GM15510 (cell line): ENCODE measurements around the gene ARHGAP26.

Experiments used
- POLR2A ChIP-seq: IDR thresholded peaks from 3 replicates; pipeline ENCODE4 v1.6.1; 2011; ENCODE audit warnings: borderline replicate concordance; ENCODE audit not compliant: insufficient read length; ENCODE audit errors: extremely low read depth

ARHGAP26 gene

GRCh38 chr5:143199161-143199560 is 429.0 kb downstream of the ARHGAP26 start:
- no peak for TF ChIP-seq POLR2A

GRCh38 chr5:143199843-143200242 is 429.7 kb downstream of the ARHGAP26 start:
- TF ChIP-seq POLR2A = no peak

GRCh38 chr5:143200781-143201398 is 430.7 kb downstream of the ARHGAP26 start:
- TF ChIP-seq POLR2A = no peak

DNA sequence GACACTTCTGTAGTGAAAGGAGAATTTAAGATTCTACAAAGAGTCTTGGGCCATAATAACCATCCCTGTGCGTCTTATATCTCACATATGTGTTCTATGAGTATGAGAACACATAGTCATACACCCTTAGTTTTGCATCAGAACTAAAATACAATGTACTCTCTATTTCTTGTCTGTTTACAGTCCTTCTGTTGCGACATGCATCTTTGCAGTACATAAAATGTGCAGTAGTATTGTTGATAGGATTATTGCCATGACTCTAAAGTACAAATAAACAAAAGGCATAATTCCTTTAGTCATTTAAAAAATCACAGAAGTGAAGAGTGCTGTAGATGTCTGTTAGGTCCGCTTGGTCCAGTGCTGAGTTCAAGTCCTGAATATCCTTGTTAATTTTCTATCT is 431.4 kb downstream of the ARHGAP26 start:
- no peak for TF ChIP-seq POLR2A

GRCh38 chr5:143204474-143205246 is 434.5 kb downstream of the ARHGAP26 start:
- no peak for TF ChIP-seq POLR2A

DNA sequence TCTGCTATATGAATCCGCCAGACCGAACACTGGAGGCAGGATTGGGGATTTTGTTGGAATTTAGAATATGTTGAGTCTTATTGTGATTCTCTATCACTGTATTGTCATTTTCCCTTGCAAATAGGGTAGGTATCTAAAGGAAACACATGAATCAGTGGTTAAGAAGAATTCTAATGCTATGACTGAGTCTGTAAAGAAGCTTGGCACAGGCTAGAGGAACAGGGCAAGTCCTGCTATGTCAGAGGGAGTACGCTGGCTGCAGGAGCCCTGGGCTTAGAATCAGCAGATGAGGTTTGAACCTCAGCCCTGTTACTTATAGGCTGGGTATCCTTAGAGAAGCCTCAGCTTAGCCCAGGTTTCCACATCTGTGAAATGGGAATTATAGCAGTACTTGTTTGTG is 435.2 kb downstream of the ARHGAP26 start:
- no peak for TF ChIP-seq POLR2A

DNA sequence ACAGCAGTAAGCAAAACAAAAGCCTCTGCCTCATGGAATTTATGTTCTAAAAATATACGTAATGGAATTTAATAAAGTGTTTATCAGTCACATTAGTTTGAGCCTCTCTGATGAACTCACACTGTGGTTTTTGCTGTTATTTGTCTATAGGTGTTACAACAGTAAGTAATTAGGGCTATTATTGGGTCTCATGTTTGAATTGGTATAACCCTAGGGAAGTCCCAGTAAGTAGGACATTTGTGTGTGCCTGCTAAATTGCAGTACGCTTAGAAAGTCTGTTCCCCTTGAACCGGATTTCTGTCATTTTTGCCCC is 435.7 kb downstream of the ARHGAP26 start:
- no peak for TF ChIP-seq POLR2A

- TF ChIP-seq POLR2A = no peak
These were observed 436.2 kb downstream of the ARHGAP26 start for GRCh38 chr5:143206196-143207053.

DNA sequence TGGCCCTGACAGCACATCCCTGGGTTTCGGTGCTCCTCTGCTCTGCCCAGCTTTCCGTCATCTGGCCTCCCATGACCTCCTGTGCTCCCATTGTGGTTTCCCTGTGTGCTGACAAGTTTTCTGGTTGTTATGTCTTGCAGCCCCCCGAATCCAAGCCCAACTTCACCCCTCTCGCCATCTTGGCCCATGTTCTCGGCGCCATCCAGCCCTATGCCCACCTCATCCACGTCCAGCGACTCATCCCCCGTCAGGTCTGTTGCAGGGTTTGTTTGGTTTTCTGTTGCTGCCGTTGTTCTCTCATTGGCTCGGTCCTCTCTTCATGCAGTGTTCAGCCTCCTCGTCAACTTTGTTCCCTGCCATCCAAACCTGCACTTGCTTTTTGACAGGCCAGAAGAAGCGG is 436.9 kb downstream of the ARHGAP26 start:
- TF ChIP-seq POLR2A = no peak

- no peak for TF ChIP-seq POLR2A
These were observed 437.6 kb downstream of the ARHGAP26 start for GRCh38 chr5:143207563-143208364.

DNA sequence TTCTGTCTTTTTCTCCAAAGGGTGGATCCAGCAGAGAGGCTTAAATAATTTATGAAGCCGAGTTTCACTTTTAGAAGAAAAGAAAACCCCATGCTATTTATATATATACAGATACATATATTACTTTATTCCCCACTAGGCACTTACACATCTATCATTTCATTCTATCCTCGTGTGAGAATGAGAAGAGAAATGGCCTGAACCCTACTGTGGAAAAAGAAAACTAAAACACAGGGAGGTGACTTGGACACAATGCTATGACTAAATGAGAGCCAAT is 438.1 kb downstream of the ARHGAP26 start:
- TF ChIP-seq POLR2A = no peak

GRCh38 chr5:143208781-143209510 is 438.8 kb downstream of the ARHGAP26 start:
- no peak for TF ChIP-seq POLR2A

GRCh38 chr5:143209881-143210395 is 439.8 kb downstream of the ARHGAP26 start:
- no peak for TF ChIP-seq POLR2A

DNA sequence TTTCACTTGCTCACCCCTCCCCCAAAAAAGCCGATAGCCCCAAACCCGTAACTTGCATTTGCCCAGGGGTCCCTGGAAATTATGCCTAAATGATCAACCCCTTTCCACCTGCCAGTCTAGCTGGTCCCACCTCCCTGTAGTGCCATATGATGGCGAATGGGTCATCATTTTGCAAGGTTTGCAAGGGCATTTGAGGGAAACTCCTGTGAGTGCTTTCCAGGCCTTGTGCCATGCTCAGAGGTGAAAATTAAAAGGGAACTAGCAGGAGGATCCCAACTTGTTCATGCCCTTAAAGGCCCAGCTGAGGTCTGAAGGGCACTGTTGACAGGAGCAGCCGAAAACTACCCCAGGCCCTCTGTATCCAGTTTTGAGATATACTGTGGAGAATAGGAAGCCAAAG is 440.4 kb downstream of the ARHGAP26 start:
- no peak for TF ChIP-seq POLR2A
